Effector memory CD8-positive, alpha-beta T cell (primary cell): ENCODE measurements around the gene CTCFL.

ENCODE experiments used
- ATAC-seq: fragments of 150-1000 bp; cut with Tn5 transposase; replicated peaks from 2 replicates; pipeline ENCODE4 v1.10.0; 2021; ENCODE audit warnings: mild to moderate bottlenecking, moderate library complexity
- DNase-seq, 3 experiments: peaks; one replicate each; pipeline ENCODE4 v3.0.0; 2021
- H3K27ac Mint-ChIP-seq, 2 donors: one replicate each; pipeline ENCODE4 v1.8.0; 2022; ENCODE audit warnings: mild to moderate bottlenecking in 2 of 2, mixed read lengths in 2 of 2, moderate library complexity in 2 of 2
- H3K27me3 Mint-ChIP-seq, 2 donors: one replicate each; pipeline ENCODE4 v1.8.0; 2022; ENCODE audit warnings: mixed read lengths in 2 of 2
- H3K36me3 Mint-ChIP-seq: one replicate; pipeline ENCODE4 v1.8.0; 2022; ENCODE audit warnings: mild to moderate bottlenecking, moderate library complexity, mixed read lengths; ENCODE audit not compliant: insufficient read depth
- H3K4me1 Mint-ChIP-seq, 2 donors: one replicate each; pipeline ENCODE4 v1.8.0; 2022; ENCODE audit warnings: low read depth in 2 of 2, mixed read lengths in 2 of 2
- H3K4me3 Mint-ChIP-seq, 2 donors: one replicate each; pipeline ENCODE4 v1.8.0; 2022; ENCODE audit warnings: mild to moderate bottlenecking in 2 of 2, mixed read lengths in 2 of 2, moderate library complexity in 2 of 2
- H3K9me3 Mint-ChIP-seq, 2 donors: one replicate each; pipeline ENCODE4 v1.8.0; 2022; ENCODE audit warnings: mixed read lengths in 2 of 2

The CTCFL gene

GRCh38 chr20:57536120-57536708 is 11.3 kb upstream of the CTCFL start:
- peaks cover 70 to 83% of the 10 kb centered on the region in 2 donors for H3K27me3 Mint-ChIP-seq
- no peaks in the 10 kb centered on the region for H3K36me3 Mint-ChIP-seq
- H3K4me3 Mint-ChIP-seq: no peak overlapping the region
- H3K4me1 Mint-ChIP-seq: no peaks in the 10 kb centered on the region
- ATAC-seq (no peak), DNase-seq (no peak)
- peaks cover 0 to 7% of the 10 kb centered on the region in 2 donors for H3K9me3 Mint-ChIP-seq
- H3K27ac Mint-ChIP-seq: no peak overlapping the region

- Mint-ChIP-seq H3K9me3 (peaks cover 0 to 7% of the 10 kb centered on the region in 2 donors), H3K4me1 (no peaks in the 10 kb centered on the region), H3K4me3 (no peak overlapping the region), H3K27me3 (peaks cover 61 to 74% of the 10 kb centered on the region in 2 donors), H3K36me3 (no peaks in the 10 kb centered on the region), H3K27ac (no peak overlapping the region)
- DNase-seq (no peak), ATAC-seq (no peak)
Observed at GRCh38 chr20:57535297-57535696, 10.4 kb upstream of the CTCFL start.

- DNase-seq (no peak), ATAC-seq (no peak)
- Mint-ChIP-seq H3K27me3 (peaks cover 32 to 46% of the 10 kb centered on the region in 2 donors), H3K9me3 (no peaks in the 10 kb centered on the region), H3K4me1 (no peaks in the 10 kb centered on the region), H3K36me3 (no peaks in the 10 kb centered on the region), H3K27ac (no peak overlapping the region), H3K4me3 (no peak overlapping the region)
Observed at GRCh38 chr20:57532104-57532503, 7.2 kb upstream of the CTCFL start.

- Mint-ChIP-seq H3K36me3 (no peaks in the 10 kb centered on the region), H3K27me3 (peaks cover 21 to 29% of the 10 kb centered on the region in 2 donors), H3K9me3 (no peaks in the 10 kb centered on the region), H3K27ac (peak overlapping the region in 1 of 2 donors; percentile 66), H3K4me1 (no peaks in the 10 kb centered on the region), H3K4me3 (no peak overlapping the region)
- ATAC-seq: no peak
- no peak for DNase-seq
Observed at GRCh38 chr20:57530327-57530981, 5.5 kb upstream of the CTCFL start.

GRCh38 chr20:57529810-57530209 is 4.9 kb upstream of the CTCFL start:
- no peaks in the 10 kb centered on the region for H3K4me1 Mint-ChIP-seq
- no peak for DNase-seq
- peaks cover 16 to 23% of the 10 kb centered on the region in 2 donors for H3K27me3 Mint-ChIP-seq
- H3K36me3 Mint-ChIP-seq: no peaks in the 10 kb centered on the region
- H3K9me3 Mint-ChIP-seq: no peaks in the 10 kb centered on the region
- H3K27ac Mint-ChIP-seq: peak overlapping the region in 1 of 2 donors; percentile 66
- no peak overlapping the region for H3K4me3 Mint-ChIP-seq
- ATAC-seq: no peak

GRCh38 chr20:57529160-57529585 is 4.2 kb upstream of the CTCFL start:
- Mint-ChIP-seq H3K4me1 (no peaks in the 10 kb centered on the region), H3K27ac (peak overlapping the region in 1 of 2 donors; percentile 66), H3K9me3 (no peaks in the 10 kb centered on the region), H3K36me3 (no peaks in the 10 kb centered on the region), H3K27me3 (peaks cover 14 to 17% of the 10 kb centered on the region in 2 donors), H3K4me3 (no peak overlapping the region)
- DNase-seq (no peak), ATAC-seq (no peak)

GRCh38 chr20:57528148-57528547 is 3.2 kb upstream of the CTCFL start:
- no peak for DNase-seq
- Mint-ChIP-seq H3K9me3 (no peaks in the 10 kb centered on the region), H3K4me1 (no peaks in the 10 kb centered on the region), H3K27ac (no peak overlapping the region), H3K27me3 (peaks cover 3 to 7% of the 10 kb centered on the region in 2 donors), H3K4me3 (no peak overlapping the region), H3K36me3 (no peaks in the 10 kb centered on the region)
- ATAC-seq: no peak

- no peaks in the 10 kb centered on the region for H3K4me1 Mint-ChIP-seq
- H3K27ac Mint-ChIP-seq: no peak overlapping the region
- ATAC-seq: no peak
- H3K27me3 Mint-ChIP-seq: peaks cover 0 to 2% of the 10 kb centered on the region in 2 donors
- H3K36me3 Mint-ChIP-seq: no peaks in the 10 kb centered on the region
- DNase-seq: no peak
- H3K4me3 Mint-ChIP-seq: no peak overlapping the region
- no peaks in the 10 kb centered on the region for H3K9me3 Mint-ChIP-seq
Observed at GRCh38 chr20:57527728-57528127, 2.8 kb upstream of the CTCFL start.

- Mint-ChIP-seq H3K4me3 (no peak overlapping the region), H3K4me1 (peaks cover 0 to 2% of the 10 kb centered on the region in 2 donors), H3K9me3 (no peaks in the 10 kb centered on the region), H3K27me3 (no peaks in the 10 kb centered on the region), H3K36me3 (no peaks in the 10 kb centered on the region), H3K27ac (no peak overlapping the region)
- ATAC-seq (no peak), DNase-seq (no peak)
Observed at GRCh38 chr20:57526885-57527460, 2.0 kb upstream of the CTCFL start.

- DNase-seq (no peak), ATAC-seq (no peak)
- no peak overlapping the region for H3K27ac Mint-ChIP-seq
- no peak overlapping the region for H3K4me3 Mint-ChIP-seq
- no peaks in the 10 kb centered on the region for H3K9me3 Mint-ChIP-seq
- peaks cover 0 to 2% of the 10 kb centered on the region in 2 donors for H3K4me1 Mint-ChIP-seq
- no peaks in the 10 kb centered on the region for H3K27me3 Mint-ChIP-seq
- H3K36me3 Mint-ChIP-seq: no peaks in the 10 kb centered on the region
Observed at GRCh38 chr20:57526087-57526884, 1.3 kb upstream of the CTCFL start.

- Mint-ChIP-seq H3K27ac (no peak overlapping the region), H3K36me3 (no peaks in the 10 kb centered on the region), H3K27me3 (no peaks in the 10 kb centered on the region), H3K9me3 (no peaks in the 10 kb centered on the region), H3K4me3 (no peak overlapping the region), H3K4me1 (peaks cover 0 to 2% of the 10 kb centered on the region in 2 donors)
- ATAC-seq (no peak), DNase-seq (no peak)
Observed at GRCh38 chr20:57525328-57526086, 567 bp upstream of the CTCFL start.

- ATAC-seq (no peak), DNase-seq (no peak)
- no peak overlapping the region for H3K27ac Mint-ChIP-seq
- H3K4me1 Mint-ChIP-seq: peaks cover 0 to 2% of the 10 kb centered on the region in 2 donors
- H3K4me3 Mint-ChIP-seq: no peak overlapping the region
- no peaks in the 10 kb centered on the region for H3K27me3 Mint-ChIP-seq
- H3K9me3 Mint-ChIP-seq: no peaks in the 10 kb centered on the region
- no peaks in the 10 kb centered on the region for H3K36me3 Mint-ChIP-seq
Observed at GRCh38 chr20:57523782-57524181, 1.2 kb downstream of the CTCFL start.
